ENCODE results near the gene ADAM33.

The ADAM33 gene

DNA sequence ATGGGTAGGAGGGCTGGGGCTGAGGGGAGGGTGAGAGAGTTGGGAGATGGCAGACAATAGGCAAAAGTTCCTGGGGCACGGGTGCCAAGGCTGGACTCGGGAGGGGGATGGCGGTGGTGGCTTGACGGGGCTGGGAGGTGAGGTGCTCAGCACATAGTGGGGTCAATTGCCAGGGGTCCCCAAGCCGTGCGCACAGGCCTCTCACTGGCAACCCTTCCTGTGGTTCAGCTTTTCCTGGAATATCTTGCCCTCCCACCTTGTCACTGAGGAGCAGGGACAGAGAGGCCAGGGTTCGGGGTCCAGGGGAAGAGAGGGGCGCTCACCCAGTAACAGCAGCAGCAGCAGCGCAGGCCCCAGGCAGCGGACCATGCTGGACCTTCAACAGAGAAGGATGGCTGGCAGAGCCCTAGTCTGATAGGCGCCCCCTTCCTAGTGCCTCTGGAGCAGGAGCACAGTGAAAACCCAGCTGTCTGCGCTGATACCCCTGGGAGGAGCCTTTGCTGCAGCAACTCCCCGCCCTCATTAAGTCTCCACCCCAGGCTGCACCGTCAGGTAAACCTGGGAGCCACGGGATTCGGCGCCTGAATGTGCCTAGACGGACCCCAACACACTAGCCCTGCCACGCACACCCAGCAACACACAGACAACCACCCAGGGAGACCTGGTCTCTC, 18.6 kb downstream of the ADAM33 start, which contains the start of gene GFRA4:
Gene GFRA4, minus strand, starts transcription at position 369 of the 671 bp plus-strand sequence. Its CDS starts 0 bp downstream, at position 369.
- no peak for DNase-seq

DNA sequence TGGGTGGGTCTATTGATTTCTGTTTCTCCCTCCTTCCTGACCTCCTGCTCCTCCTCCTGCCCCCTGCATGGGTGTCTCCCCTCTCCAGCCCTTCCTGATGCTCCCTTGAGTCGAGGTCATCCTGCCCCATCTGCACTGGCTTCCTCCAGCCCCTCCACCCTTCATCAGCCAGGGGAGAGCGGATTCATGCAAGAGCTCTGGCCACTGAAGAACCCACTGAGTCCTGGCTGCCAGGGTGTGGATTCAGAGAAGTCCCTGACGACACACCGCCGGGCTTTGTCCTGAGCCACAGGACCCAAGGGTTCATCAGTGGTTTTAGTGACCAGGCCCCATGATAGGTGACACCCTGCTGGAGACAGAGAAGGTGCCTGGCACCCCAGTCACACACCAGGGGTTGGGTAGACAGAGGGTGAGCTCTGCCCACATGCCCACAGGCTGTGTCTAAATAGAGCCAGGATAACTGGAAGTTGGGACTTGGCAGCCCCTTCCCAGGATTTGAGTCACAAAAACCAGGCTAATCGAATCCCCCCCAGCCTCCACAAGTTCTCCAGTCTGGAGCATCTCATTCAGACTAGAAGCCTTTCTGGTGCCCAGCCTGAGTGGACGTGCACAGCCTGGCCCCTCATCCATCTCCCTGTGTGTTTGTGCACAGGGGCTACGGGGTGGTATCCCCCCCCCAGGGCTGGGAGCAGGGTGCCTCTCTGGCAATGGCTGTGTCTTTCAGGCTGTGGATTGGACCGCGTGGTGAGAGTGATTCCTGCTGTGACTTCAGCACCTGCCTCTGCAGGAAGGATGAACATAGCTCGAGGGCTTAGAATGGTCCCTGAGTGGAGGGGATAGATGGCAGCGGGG, 19.8 kb downstream of the ADAM33 start:
- no peak for DNase-seq

DNA sequence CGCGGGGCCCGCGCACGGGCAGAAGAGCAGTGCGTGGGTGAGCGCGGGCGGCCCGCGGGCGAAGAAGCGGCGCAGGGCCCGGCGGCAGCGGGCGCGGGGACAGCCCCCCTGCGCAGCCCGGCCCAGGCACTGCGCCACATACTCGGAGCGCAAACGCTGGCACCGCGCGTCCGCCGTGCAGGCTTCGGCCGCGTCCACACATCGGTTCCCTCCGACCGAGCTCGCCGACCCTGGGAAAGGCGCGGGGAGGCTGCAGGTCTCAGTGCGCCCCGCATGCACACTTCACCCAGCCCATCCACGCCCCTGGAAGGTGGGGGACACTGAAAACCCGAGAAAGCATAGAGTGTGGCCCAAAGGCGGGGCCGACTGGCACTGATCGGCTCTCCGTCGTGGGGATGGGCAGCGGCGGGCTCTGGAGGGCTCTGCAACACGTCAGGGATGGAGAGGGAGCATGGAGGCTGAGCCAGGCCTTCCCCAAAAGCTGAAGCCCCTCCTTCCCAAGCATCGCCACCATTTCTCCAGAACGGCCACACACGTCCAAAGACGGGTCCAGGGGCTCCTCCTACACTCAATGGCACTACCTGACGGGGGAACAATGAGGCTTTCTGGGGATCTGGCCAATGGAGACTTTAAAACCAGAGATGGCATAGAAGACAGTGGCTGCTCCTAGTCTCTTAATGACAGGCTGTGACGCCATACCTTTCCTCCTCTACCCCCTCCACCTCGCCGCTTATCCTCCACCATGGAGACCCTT, 20.6 kb downstream of the ADAM33 start:
- DNase-seq: no peak

DNA sequence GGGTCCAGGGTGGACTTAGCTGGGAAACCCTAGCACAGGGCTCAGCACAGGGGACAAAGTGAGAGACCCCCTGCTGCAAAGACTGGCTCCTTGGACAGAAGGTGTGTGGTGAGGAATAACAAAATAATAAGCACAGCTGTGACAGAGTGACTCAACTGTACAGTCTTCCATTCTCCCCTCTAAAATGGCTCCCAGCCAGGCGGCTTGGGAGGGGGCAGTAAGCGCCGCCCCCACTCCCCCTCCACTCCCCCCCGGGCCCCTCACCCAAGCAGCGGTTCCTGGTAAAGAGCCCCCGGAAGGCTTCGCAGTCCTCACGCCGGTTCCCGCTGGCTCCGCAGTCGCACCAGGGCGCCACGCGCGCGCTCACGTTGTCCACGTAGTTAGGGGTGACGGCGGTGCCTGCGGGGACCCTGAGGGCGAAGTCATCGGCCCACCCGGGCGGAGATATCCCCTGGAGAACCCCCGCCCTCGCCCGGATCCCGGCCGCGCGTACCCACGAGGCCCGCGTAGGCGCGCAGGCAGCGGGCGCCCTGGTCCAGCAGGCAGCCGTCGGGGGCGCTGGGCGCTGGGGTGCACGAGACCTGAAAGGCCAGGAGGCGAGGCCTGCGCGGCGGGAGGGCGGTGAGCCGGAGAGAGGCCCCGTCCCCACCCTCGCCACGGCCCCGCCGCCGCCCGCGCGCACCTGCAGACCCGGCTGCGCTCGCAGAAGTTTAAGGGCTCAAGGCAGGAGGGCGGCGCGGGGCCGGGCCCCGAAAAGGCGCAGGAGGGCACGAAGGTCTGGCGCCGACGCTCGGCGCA, 21.3 kb downstream of the ADAM33 start:
- DNase-seq: no peak

DNA sequence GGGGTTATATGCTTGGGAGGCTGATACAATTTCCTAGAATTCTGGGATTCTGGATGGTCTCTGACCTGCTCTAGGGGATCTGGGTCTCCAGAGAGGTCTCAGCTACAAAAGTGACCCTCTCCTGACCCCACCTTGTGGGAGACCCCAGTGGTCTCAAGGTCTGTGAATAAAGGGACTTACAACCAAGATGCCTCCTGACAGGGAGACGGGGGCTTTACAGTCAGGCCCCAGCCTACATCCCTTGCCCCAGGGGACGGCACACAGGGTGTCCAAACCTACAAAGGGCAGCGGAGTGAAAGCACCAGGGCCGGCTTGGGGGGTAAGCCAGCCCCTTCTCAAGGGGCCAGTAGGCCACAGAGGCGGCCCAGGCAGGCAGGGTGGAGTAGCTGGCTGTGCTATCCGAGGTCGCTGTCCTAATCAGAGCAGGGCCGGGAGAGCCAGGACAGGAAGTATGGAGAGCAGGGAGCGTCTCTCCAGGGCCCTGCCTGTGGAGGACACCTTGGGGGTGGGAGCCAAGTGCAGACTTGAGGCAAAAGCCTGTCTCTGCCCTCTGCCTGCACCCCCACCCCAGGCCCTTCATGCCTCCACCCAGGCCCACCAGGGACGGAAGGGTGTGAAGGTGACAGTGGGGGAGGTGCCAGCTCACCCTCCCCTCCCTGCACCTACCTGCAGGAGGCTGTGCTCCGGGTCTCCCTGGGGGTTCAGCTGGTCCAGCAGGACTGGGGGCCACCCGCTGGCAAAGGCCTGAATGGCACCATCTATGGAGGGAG, 22.1 kb downstream of the ADAM33 start:
- no peak for DNase-seq

DNA sequence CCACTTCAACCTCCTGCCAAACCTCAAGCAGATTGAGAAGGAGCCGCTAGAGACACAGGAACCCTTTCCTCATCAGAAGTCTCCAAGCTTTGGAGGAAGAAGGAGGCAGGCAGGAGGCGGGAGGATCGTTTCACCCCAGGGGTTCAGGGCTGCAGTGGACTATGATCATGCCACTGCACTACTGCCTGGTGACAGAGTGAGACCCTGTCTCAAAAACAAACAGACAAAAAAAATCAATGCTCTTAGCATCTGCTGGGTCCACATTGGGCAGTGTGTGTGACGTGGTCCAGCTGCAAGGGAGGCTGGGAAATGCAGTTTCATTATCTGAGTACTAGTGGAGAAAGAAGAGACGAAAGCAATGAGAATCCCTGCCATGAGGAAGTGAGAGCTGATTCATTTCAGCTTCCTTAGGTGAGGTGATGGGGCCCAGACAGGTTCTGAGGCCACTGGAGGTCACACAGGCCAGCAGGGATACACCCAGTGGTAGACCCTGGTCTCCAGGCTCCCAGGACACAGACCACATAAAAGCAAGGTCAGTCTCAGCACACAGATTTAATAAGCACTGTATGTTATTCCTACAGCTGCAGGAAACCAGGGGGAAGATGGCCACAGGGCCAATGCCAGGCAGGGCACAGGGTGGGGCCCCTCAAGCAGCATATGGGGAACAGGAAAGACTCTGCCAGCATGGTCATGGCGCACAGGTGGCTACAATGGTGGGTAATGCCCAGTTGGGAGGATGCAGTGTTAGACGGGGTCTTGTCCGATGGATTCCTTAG, 22.9 kb downstream of the ADAM33 start:
- DNase-seq: no peak

DNA sequence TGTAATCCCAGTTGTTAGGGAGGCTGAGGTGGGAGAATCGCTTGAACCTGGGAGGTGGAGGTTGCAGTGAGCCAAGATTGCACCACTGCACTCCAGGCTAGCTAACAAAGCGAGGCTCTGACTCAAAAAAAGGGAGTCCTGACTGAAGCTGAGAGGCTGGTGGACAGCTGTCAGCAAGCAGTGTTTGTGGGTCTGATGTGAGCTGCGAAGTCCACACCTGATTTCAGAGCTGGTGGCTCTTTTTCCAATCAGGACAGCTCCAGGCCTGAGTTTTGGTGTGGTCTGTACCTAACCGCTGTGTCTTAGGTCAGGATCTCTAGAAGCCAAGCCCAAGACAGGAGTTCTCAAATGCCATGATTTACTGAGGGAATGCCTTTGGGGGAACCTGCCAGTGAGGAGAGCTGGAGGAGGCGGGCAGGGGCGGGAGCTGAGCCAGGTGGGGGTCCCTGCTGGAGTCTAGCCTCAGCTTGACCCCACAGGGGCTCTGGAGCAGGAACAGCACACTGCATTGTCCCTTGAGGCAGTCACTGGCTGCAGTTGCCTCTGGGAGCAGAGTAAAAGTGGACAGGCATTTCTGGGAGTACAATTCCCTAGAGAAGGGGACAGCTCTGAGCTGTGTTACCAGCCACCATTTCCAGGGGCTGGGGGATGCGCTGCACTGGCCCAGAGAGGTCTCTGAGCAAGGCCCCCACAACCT, 23.6 kb downstream of the ADAM33 start:
- DNase-seq: no peak

DNA sequence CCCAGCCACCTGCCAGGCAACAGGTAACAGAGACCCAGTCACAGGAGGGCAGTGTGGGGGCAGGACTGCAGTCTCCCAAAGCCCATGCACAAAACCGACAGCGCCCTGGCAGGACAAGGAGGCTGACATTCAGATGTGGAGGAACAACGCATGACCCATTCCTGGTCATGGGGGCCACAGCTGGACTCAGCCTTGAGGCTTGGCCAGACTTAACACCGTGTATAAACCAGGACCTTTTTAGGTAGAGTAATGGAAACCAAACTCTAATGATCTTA, 26.7 kb downstream of the ADAM33 start:
- no peak for DNase-seq

DNA sequence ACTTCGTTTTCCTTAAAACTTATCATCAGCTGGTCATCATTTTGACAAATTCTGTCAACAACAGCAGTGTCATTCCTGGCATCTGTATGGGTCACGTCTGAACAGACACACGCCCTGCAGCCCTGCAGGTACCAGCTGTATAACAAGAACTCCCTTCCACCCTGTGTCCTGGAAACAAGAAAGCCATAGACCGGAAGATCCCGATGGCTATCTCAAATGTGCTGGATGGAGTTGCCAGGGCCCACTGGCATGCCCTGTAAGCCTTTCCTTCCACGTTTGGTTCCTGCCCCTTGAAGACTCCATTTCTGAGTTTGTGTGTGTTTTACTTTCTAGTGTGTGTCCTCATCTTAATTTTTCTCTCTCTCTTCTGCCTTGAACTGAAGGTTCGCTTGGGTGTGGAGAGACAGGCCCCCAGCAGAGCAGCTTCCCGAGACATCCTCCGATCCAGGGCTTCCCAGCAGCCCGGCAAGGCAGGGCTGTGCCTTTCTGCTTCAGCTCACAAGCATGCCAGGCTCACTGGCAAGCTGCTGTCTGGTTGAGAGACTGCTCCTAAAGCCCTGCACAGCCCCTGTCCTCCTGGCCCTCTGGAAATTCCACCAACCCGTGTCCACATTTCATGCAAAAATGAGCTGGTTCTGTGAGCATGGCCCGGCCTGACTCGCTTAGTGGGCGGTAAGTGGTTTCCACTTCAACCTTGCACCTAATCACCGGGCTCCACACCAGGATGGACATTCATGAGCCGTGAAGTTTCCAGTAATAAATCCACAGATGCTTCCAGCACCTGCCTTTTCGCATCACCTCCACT, 27.3 kb downstream of the ADAM33 start:
- DNase-seq: no peak

DNA sequence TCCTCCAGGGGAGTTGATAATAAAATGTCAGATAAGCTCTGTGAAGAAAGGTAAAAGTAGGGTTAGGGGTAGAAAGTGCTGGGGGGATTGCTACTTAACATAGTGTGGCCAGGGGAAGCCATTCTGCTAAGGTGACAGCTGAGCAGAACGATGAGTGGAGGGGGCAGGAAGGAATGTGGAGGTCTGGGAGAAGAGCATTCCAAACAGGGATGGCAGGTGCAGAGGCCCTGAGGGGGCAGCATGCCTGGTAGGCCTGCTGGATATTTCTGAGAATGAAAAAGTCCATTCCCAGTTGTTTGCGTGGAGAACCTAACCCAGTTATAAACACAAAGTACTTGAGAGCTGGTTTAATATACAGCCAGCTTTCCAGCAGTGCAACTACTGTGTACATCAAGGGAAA, 27.9 kb downstream of the ADAM33 start:
- DNase-seq: no peak

DNA sequence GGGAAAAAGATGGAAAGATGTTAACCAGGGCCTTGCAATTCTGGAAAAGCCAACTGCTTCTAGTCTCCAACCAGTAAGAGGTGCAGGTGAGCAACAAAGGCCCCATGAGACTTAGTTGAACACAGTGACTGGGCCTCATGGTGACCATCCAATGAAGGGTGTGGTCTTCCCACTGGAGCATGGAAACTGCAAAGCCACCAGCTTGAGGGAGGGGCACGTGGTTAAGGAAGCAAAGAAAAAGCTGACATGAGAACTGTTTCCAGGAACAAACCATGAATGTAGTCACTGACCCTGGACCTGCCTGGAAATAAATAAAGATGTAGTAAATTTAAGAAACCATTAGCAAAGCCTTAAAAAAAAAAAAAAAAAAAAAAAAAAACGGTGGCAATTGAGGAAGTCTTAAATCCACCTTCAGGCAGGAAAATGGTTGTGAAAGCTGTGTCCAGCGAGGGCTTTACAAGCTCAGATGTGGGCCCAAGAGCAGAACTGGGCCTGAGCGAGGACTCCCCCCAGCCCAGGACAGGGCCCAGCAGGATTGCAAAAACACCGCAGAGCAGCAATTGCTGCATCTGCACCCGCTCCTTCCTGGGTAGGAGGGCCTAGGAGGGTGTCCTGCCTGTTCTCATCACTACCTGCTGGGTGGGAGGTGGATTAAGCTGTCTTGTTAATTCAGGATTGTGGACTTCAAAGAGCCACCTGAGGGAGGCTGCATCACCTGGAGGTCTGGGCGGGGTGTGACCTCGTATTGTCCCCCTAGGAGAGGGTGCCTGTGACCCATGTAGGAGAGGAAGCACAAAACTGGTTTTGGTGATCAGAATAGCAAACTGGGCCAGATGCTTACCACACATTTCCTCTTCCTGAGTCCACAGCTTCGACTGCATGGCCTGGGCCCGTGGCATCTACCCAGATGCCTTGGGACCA, 28.9 kb downstream of the ADAM33 start:
- DNase-seq: no peak

DNA sequence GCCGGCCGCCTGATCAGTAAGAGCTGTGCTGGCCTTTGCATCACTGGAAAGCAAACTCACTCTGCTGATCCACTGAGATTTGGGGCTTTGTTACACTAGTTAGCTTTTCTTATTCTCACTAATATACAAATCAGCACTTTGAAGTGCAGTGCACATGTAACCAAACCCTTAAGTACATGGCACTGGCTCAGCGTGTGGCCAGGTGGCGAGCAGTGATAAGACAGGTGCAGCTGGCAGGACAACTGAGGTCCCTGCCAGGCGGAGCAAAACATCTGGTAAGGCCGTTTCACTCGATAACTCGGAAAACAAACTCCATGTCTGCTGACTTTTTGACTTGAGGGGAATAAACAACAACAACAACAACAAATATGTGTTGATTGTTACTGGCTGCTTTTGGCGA, 29.6 kb downstream of the ADAM33 start:
- DNase-seq: no peak

DNA sequence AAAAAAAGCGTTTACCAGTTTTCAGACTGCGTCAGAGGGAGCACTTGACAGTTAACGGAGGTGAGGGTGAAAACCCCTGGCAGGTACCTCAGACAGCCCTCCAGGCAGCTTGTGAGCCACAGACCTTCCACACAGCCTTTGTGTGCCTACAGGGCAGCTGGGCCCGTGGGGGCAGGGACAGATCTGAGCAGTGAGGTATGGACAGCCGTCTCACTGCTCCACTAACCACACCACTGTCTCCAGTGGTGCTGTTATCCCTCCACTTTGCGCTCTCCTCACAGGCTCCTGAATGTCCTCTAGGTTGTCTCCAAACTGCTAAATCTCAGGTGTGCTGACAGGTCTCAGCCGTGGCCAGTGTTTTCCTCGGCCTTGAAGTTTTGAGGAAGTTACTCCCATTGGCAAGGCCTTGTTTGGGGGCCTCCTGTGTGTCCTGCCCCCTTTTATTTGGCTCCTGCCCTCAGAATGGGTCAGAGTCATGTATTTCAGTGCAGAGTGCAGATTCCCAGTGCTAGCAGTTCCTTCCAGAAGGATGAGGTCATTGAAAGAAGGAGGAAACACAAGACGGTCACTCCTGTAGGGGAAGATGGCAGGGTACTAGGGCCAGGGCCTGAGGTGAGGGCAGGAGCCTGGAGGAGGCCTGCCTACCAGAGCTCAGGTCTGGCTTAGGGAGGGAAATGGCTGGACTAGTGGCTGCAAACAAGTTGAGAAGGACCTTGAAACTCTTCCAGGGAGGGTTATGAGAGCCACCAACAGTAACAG, 30.4 kb downstream of the ADAM33 start:
- DNase-seq: no peak

DNA sequence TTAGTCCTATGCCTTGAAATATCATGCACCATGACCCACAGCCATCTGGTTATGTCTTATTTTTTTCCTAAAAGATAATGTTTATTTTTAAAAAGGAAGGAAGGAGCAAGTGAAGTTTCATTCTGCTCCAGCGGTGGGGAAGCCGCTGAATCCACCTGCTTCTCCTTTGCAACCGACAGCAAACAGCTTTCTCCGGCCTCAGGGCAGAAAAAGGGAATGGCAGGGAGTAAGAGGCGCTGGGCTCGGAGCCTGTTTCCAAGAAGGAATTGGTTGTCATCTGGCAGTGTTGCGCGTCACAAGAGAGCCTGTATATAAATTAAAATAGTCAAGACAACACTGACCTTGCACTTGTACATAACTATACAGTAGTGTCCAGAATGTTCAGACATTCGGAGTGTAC, 32.9 kb downstream of the ADAM33 start:
- DNase-seq: no peak

DNA sequence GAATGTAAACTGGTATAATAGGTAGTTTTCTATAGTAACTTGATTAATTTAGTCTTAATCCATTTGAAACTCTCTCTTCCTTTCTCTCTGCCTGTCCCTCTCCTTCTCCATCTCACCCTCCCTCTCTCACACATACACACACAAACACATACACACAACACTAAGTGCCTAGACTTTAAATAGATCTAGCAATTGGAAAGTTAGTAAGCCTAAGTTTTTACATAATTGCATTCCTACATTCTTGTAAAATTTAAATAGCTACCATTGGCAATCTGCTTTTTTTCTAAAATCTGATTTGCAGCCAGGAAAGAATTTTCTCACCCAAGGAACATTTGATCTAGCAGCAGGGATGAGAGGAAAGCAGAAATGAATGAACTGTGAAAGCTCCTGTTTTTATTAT, 34.3 kb downstream of the ADAM33 start:
- DNase-seq: no peak

DNA sequence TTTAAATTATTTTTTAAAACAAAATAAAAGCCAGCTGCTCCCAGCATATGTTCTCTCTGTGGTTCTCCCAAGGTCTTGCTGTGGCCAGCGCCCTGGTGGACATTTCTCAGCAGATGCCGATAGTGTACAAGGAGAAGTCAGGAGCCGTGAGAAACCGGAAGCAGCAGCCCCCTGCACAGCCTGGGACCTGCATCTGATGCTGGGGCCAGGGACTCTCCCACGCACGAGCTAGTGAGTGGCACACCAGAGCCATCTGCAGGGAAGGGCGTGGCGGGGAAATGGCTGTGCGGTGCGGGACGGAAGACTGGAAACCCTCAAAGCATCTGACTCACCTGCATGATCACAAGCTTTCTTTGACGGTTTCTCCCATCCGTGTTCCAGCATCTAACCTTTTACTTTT, 35.2 kb downstream of the ADAM33 start:
- no peak for DNase-seq

DNA sequence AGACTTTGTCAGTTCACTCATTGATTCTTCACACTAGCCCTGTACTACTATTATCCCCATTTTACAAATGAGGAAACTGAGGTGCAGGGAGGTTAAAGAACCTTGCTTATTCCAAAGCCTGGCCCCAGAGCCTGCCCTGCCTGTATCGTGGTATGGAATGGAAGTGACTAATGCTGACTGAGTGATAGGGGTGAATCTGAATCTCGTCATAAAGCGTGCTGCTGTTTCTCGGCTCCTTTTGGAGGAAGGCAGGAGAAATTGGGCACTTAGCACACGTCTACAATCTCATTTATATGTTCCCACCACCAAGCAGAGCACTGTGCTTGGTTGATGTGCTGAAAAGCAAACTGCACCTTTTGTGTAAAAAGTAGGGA, 35.8 kb downstream of the ADAM33 start:
- DNase-seq: no peak
